COR-L47 (cell line): Measurements from ENCODE around the gene ALDH18A1.

Experiments
- DNase-seq: peaks from one replicate; lab custom pipeline; 2025; lab: John Stamatoyannopoulos, UW

The ALDH18A1 gene

GRCh38 chr10:95556994-95557767 is 99.3 kb downstream of the ALDH18A1 start:
- DNase-seq: no peak
